ENCODE results near the gene CPSF3. TPM values are rescaled to one million over a fixed set of nuclear protein-coding genes. Genes with fewer than 3 reads are reported as not detected.

The CPSF3 gene
- total RNA-seq, 1 experiment from 2014 or later, result 68.5 TPM

DNA sequence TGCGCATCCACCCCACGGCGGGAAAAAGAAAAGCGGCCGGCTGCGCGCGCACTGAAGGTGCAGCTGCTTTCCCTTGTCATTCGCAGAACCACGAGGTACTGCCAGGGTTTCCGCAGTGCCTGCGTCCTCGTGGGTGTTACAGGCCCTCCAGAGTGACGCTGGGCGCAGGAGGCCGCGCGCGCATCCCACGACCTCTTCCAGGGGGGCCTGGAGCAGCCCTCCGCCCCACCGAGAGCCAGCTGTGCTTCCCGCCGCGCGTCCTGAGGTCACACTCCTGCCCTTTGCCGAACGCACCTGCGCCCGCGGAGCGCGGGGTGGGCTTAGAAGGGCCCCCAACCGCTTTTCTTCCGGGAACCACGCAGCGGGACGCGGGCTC is 50.5 kb downstream of the CPSF3 start:
- H3K4me2 ChIP-seq (ENCODE audit: low read length), result peak overlapping the region; percentile 98
- peak overlapping the region; percentile 88; the same call in 1 of the 2 replicates for H3K27ac ChIP-seq (ENCODE audit: low read depth, low read length)
- intact Hi-C loops (cut with micrococcal nuclease), result loop anchor here (10.0 kb wide), 1 partner anchor 329 kb away; no protein-coding TSS in a partner anchor
- RAD21 ChIA-PET (ENCODE audit: low non-redundant PET in 1 of 2, low total read pairs in 2 of 2, uncharacterized antibody in 2 of 2, unreplicated experiment in 2 of 2), result interaction anchor here in 1 of 2 experiments (0.7 kb wide), 1 partner anchor 416 kb away, joined by 5 read pairs; no protein-coding TSS in a partner anchor
- H3K9me2 ChIP-seq (ENCODE audit: insufficient read depth), result no peaks in the 10 kb centered on the region
- peaks cover 5 to 13% of the 10 kb centered on the region in 2 experiments; a peak in 2 of 4 replicates for H3K36me3 ChIP-seq (ENCODE audit: control insufficient read depth in 1 of 2, insufficient read depth in 2 of 2, low read length in 2 of 2)
- H3K79me2 ChIP-seq (ENCODE audit: insufficient read depth, low read length), result peaks cover 4% of the 10 kb centered on the region; the same call in 1 of the 2 replicates
- no peaks in the 10 kb centered on the region for H3K27me3 ChIP-seq (ENCODE audit: insufficient read depth, low read length)
- H3K9ac ChIP-seq (ENCODE audit: low read length), result peak overlapping the region; percentile 81; the same call in 1 of the 2 replicates
- no TSS peak for BruUV-seq (replicated peaks)
- TF ChIP-seq FOSL1 (IDR thresholded peaks at IDR 0.05; ENCODE audit: low read depth), result no peak
- no peak for TF ChIP-seq EZH2phosphoT487 (IDR thresholded peaks at IDR 0.05; ENCODE audit: borderline replicate concordance)
- no peak for TF ChIP-seq SIN3A (IDR thresholded peaks at IDR 0.05; ENCODE audit: low read depth)
- TF ChIP-seq, protein P1, sequence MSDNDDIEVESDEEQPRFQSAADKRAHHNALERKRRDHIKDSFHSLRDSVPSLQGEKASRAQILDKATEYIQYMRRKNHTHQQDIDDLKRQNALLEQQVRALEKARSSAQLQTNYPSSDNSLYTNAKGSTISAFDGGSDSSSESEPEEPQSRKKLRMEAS (IDR thresholded peaks at IDR 0.05), result no peak
- TF ChIP-seq CBX3 (IDR thresholded peaks at IDR 0.05; ENCODE audit: low read depth), result no peak
- no peak for TF ChIP-seq POLR2A (IDR thresholded peaks at IDR 0.05; ENCODE audit: borderline replicate concordance, extremely low read depth, insufficient read depth, insufficient read length)
- TF ChIP-seq, protein P2, sequence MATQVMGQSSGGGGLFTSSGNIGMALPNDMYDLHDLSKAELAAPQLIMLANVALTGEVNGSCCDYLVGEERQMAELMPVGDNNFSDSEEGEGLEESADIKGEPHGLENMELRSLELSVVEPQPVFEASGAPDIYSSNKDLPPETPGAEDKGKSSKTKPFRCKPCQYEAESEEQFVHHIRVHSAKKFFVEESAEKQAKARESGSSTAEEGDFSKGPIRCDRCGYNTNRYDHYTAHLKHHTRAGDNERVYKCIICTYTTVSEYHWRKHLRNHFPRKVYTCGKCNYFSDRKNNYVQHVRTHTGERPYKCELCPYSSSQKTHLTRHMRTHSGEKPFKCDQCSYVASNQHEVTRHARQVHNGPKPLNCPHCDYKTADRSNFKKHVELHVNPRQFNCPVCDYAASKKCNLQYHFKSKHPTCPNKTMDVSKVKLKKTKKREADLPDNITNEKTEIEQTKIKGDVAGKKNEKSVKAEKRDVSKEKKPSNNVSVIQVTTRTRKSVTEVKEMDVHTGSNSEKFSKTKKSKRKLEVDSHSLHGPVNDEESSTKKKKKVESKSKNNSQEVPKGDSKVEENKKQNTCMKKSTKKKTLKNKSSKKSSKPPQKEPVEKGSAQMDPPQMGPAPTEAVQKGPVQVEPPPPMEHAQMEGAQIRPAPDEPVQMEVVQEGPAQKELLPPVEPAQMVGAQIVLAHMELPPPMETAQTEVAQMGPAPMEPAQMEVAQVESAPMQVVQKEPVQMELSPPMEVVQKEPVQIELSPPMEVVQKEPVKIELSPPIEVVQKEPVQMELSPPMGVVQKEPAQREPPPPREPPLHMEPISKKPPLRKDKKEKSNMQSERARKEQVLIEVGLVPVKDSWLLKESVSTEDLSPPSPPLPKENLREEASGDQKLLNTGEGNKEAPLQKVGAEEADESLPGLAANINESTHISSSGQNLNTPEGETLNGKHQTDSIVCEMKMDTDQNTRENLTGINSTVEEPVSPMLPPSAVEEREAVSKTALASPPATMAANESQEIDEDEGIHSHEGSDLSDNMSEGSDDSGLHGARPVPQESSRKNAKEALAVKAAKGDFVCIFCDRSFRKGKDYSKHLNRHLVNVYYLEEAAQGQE (IDR thresholded peaks at IDR 0.05; ENCODE audit: low read depth), result no peak
- TF ChIP-seq, protein P3, sequence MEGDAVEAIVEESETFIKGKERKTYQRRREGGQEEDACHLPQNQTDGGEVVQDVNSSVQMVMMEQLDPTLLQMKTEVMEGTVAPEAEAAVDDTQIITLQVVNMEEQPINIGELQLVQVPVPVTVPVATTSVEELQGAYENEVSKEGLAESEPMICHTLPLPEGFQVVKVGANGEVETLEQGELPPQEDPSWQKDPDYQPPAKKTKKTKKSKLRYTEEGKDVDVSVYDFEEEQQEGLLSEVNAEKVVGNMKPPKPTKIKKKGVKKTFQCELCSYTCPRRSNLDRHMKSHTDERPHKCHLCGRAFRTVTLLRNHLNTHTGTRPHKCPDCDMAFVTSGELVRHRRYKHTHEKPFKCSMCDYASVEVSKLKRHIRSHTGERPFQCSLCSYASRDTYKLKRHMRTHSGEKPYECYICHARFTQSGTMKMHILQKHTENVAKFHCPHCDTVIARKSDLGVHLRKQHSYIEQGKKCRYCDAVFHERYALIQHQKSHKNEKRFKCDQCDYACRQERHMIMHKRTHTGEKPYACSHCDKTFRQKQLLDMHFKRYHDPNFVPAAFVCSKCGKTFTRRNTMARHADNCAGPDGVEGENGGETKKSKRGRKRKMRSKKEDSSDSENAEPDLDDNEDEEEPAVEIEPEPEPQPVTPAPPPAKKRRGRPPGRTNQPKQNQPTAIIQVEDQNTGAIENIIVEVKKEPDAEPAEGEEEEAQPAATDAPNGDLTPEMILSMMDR (IDR thresholded peaks at IDR 0.05 in 2 of 3, conservative IDR thresholded peaks at IDR 0.05 in 1 of 3; ENCODE audit: borderline replicate concordance in 1 of 3, insufficient read depth in 1 of 3, low read depth in 2 of 3, low read length in 2 of 3), result no peak
- TF ChIP-seq SRF (IDR thresholded peaks at IDR 0.05; ENCODE audit: low read depth), result no peak
- TF ChIP-seq, protein P4, sequence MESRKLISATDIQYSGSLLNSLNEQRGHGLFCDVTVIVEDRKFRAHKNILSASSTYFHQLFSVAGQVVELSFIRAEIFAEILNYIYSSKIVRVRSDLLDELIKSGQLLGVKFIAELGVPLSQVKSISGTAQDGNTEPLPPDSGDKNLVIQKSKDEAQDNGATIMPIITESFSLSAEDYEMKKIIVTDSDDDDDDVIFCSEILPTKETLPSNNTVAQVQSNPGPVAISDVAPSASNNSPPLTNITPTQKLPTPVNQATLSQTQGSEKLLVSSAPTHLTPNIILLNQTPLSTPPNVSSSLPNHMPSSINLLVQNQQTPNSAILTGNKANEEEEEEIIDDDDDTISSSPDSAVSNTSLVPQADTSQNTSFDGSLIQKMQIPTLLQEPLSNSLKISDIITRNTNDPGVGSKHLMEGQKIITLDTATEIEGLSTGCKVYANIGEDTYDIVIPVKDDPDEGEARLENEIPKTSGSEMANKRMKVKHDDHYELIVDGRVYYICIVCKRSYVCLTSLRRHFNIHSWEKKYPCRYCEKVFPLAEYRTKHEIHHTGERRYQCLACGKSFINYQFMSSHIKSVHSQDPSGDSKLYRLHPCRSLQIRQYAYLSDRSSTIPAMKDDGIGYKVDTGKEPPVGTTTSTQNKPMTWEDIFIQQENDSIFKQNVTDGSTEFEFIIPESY (IDR thresholded peaks at IDR 0.05; ENCODE audit: extremely low read depth, insufficient replicate concordance, low read length), result no peak
- no peak for TF ChIP-seq TCF7L2 (IDR thresholded peaks at IDR 0.05; ENCODE audit: borderline replicate concordance, extremely low read depth, insufficient read depth, insufficient read length)
- TF ChIP-seq JUND (IDR thresholded peaks at IDR 0.05), result no peak
- no peak for TF ChIP-seq EGR1 (IDR thresholded peaks at IDR 0.05; ENCODE audit: low read depth)
- TF ChIP-seq EZH2 (IDR thresholded peaks at IDR 0.05), result no peak
- no peak for TF ChIP-seq SP1 (IDR thresholded peaks at IDR 0.05; ENCODE audit: low read depth)
- TF ChIP-seq, protein P5, sequence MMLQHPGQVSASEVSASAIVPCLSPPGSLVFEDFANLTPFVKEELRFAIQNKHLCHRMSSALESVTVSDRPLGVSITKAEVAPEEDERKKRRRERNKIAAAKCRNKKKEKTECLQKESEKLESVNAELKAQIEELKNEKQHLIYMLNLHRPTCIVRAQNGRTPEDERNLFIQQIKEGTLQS (IDR thresholded peaks at IDR 0.05), result no peak
- TF ChIP-seq CEBPB (IDR thresholded peaks at IDR 0.05; ENCODE audit: low read depth), result no peak
- no peak for TF ChIP-seq ELF1 (IDR thresholded peaks at IDR 0.05; ENCODE audit: borderline replicate concordance, low read depth)
- no peak for TF ChIP-seq ZFX (IDR thresholded peaks at IDR 0.05)
- no peak for TF ChIP-seq YY1 (IDR thresholded peaks at IDR 0.05; ENCODE audit: extremely low read depth, insufficient replicate concordance, low read depth, low read length)
- CTCF ChIA-PET, result interaction anchor here (1.2 kb wide), 1 partner anchor 39 kb away, joined by 4 read pairs; no protein-coding TSS in a partner anchor
- H3K4me3 ChIP-seq (replicated peaks in 1 of 2; ENCODE audit: low read depth in 1 of 2, low read length in 2 of 2), result peak overlapping the region; percentile 53 to 80; a peak in 3 of 4 replicates
- H3K9me3 ChIP-seq (ENCODE audit: control insufficient read depth in 1 of 2, insufficient read depth in 1 of 2, low read depth in 1 of 2, low read length in 2 of 2), result no peaks in the 10 kb centered on the region
- ATAC-seq (peak; percentile 0; the same call in 1 of the 2 replicates), DNase-seq (ENCODE audit: low read depth, low spot score) (no peak)
- peaks cover 5 to 22% of the 10 kb centered on the region in 2 experiments; a peak in 3 of 4 replicates for H3K4me1 ChIP-seq (ENCODE audit: control insufficient read depth in 1 of 2, insufficient read depth in 2 of 2, low read length in 2 of 2)
- no peaks in the 10 kb centered on the region; the same call in 1 of the 2 replicates for H4K20me1 ChIP-seq (ENCODE audit: insufficient read depth)
- POLR2A ChIA-PET, result no interaction called here
- H2AFZ ChIP-seq (ENCODE audit: low read depth, low read length, poor library complexity, severe bottlenecking), result no peak overlapping the region

All from HCT116 (cell line).